Measurements from ENCODE around the gene B4GALT2.

Gene B4GALT2, protein sequence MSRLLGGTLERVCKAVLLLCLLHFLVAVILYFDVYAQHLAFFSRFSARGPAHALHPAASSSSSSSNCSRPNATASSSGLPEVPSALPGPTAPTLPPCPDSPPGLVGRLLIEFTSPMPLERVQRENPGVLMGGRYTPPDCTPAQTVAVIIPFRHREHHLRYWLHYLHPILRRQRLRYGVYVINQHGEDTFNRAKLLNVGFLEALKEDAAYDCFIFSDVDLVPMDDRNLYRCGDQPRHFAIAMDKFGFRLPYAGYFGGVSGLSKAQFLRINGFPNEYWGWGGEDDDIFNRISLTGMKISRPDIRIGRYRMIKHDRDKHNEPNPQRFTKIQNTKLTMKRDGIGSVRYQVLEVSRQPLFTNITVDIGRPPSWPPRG

DNA sequence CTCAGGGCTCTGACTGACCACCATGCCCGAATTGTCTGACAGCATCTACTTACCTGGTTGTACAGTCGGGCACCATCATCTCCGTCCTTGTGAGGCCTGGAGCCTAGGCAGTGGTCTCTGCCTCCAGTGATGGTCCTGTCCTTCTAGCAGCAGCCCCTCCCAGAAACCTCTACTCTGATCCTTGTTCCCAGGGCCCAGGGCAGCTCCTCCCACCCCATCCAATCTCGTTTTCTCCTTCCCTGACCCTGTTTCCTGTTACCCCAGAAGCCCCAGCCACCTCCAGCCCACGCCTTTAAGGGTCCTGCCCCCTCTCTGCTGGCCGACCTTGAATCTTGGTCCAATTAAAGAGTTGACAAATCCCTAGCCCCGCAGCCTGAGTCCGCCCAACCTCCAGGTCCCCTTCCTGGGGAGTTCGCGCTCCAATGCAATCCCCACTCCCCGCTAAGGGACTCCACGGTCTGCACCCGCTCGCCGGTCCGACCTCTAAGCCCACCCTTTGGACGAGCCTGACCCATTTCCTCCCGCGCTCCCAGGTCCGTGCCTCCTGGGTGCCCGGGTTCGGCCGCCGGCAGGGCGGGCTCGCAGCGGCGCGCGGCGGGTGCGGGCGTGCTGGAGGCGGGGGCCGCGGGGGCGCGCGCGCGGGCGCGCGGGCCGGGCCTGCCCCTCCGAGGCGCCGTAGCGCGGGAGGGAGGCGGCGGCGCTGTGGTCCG, at the start of gene B4GALT2:
B4GALT2 (plus strand) TSS at position 660 of the 710 bp plus-strand sequence. CDS start 1,951 bp downstream, outside the sequence.
- peak; percentile 77 for DNase-seq

DNA sequence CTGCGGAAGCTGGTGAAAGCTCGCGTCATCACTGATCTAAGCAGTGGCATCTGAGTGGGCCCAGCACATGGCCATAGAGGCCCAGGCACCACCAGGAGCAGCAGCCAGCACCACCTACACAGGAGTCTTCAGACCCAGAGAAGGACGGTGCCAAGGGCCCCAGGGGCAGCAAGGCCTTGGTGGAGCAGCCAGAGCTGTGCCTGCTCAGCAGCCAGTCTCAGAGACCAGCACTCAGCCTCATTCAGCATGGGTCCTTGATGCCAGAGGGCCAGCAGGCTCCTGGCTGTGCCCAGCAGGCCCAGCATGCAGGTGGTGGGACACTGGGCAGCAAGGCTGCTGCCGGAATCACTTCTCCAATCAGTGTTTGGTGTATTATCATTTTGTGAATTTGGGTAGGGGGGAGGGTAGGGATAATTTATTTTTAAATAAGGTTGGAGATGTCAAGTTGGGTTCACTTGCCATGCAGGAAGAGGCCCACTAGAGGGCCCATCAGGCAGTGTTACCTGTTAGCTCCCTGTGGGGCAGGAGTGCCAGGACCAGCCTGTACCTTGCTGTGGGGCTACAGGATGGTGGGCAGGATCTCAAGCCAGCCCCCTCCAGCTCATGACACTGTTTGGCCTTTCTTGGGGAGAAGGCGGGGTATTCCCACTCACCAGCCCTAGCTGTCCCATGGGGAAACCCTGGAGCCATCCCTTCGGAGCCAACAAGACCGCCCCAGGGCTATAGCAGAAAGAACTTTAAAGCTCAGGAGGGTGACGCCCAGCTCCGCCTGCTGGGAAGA, 48.7 kb upstream of the B4GALT2 start:
- DNase-seq, result peak; percentile 65

DNA sequence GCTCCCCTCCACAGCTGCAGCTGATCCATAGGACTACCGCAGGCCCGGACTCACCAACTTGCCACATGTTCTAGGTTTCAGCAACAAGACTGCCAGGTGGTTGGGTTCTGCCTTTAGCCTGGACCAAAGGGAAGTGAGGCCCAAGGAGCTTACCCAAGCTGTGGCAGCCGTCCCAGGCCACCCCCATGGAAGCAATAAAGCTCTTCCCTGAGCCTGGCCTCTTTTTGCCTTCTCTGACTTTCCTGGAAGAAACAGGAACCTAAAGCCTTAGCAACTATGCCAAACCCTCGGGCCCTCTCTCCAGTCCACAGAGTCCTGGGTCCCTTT, 48.1 kb upstream of the B4GALT2 start:
- DNase-seq, result no peak

DNA sequence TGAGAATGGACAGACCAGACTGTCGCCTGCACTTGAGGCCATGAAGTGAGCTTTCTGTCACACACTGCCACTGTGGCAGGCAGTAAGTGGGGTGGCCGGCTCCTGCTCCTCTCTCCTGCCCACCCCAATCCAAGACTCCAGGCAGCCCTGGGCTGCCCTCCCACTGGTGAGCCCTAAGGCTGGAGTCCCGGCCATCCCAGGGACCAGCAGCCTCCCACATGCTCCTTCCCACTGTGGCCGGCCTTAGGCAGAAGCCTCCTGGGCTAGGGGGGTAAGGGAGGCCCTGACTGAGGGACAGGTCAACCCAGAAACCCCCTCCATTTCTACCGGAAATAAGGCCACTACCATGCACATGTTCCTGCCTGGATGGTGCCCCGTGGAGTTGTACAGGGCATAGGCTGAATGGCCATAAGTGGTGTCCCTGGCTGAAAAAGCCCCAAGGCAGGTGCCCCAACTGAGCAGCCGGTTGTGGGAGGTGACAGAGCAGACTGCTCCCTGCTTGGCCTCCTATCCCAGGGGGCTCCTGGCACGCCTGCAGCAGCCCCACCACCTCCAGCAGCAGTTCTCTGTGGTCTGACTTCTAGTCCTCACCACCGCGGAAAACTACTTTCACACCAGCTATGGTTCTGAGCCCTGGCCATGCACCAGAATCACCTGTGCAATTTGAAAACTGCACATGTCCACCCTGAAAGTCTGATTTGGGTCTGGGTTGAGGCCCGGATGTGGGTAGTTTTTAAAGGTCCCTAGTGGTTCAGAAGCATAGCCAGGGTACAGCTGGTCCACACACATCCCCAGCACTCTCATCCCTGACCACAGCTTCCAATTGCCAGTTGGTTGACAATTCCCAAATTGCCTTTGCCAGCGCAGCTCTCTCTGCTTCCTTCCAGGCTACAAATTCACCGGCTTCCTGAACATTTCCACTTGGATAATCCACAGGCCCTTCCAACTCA, 47.0 kb upstream of the B4GALT2 start:
- no peak for DNase-seq

DNA sequence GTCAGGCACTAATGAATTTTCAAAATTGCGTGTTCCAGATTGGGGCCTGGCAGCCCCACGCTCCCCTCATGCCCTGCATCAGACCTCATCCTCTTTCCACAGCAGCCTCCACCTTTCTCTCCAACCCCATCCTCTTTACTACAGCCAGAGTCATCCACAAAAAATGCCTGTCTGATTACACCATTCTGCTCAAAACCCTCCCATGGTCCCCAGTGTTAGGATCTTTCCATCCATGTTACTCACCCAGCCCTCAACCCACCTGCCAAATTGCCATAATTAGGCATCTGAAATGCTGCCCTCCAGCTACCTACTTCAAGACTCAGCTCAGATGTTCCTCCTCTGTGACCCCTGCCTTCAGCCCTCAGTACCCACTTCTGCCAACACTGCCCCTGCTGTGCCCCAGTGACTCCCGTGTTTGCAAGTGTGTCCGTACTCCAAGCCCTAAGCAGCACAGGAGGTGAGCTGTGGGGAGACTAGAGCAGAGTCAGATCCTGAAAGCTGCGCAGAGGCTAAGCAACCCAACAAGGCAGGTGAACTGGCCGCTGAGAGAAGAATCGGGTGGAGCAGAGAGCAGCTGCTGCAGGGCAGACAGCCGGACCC, 46.1 kb upstream of the B4GALT2 start:
- peak; percentile 65 for DNase-seq

DNA sequence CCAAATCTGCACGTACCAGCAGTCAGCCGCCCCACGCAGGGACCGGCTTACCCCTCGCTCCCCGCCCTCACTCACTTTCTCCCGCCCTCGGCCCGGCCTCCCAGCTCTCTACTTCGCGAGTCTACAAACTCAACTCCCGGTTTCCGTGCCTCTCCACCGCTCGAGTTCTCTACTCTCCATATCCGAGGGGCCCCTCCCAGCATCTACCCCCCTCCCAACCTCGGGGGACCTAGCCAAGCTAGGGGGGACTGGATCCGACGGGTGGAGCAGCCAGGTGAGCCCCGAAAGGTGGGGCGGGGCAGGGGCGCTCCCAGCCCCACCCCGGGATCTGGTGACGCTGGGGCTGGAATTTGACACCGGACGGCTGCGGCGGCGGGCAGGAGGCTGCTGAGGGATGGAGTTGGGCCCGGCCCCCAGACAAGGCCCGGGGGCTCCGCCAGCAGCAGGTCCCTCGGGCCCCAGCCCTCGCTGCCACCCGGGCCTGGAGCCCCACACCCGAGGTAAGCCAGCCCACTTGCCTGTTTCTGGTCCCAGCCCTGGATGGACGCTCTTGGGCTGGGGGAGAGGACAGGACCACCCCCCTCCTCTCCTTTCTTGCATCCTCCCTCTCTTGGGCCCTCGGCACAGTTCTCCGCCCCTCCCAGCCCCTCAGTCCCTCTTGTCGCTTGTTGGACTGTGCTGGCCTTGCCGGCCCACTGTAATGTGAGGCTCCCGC, 45.5 kb upstream of the B4GALT2 start, which contains the start of gene ARTN:
ARTN (plus strand) TSS at position 416 of the 715 bp plus-strand sequence. CDS start 1,856 bp downstream, outside the sequence.
- peak; percentile 71 for DNase-seq

DNA sequence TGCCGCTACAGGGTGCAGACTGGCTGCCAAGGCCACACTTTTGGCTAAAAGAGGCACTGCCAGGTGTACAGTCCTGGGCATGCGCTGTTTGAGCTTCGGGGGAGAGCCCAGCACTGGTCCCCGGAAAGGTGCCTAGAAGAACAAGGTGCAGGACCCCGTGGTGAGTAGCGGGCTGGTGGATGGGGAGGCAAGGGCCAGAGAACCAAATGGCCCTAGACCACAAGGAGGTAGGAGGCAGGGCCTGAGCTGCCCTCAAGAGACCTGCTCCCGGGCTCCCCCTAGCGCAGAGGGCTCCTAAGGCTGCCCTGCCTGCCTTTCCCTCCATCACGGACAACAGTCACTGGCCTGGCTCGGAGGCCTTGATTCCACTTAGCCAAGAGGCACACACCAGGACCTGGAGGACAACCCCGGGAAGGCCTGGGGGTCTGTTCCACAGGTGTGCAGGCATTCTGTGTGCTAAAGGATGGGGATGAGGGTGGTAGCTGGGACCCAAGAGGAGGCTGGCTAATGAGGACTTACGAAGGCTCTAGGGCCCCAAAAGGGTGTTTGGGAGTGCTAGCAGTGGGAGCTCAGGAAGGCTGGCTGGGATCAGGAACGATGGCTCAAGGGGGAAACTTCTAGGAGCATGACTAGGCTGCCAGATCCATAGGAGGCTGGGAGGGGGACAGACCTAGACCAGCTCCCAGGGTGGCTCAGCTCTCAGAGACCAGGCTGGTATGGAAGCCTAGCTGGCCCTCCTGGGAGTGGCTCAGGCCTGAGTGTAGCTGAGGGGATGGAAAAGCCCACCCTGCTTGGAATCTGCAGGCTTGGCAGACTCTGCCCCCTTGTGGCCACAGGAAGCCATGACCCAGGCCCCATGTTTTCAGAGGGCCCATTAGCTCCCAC, 44.7 kb upstream of the B4GALT2 start:
- DNase-seq, result peak; percentile 91

DNA sequence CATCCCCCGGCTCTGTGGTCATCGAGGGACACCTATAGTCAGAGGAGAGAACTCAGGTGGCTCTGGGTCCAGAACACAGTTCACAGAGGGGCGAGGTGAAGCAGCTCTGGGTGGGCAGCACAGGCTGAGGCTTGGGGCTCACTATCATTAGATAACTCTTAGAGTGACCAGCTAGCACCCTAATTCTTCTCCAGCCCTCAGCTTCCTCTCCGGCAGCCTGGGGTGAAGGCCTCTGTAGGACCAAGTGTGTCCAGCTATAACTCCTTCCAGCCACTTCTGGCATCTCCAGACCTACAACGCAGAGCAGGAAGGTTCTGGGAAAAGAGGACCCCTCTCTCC, 44.1 kb upstream of the B4GALT2 start:
- DNase-seq, result no peak

DNA sequence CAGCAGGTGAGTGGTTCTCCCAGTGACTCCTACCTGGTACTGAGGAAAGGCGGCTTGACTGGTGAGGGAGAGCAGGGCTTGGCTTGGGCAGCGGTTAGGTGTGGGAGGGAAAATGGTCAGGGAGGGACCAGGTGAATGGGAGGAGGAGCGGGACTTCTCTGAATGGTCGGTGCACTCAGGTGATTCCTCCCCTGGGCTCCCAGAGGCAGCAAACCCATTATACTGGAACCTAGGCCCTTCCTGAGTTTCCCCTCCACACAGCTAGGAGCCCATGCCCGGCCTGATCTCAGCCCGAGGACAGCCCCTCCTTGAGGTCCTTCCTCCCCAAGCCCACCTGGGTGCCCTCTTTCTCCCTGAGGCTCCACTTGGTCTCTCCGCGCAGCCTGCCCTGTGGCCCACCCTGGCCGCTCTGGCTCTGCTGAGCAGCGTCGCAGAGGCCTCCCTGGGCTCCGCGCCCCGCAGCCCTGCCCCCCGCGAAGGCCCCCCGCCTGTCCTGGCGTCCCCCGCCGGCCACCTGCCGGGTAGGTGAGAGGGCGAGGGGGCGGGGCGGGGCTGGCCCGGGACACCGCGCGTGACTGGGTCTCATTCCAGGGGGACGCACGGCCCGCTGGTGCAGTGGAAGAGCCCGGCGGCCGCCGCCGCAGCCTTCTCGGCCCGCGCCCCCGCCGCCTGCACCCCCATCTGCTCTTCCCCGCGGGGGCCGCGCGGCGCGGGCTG, 43.1 kb upstream of the B4GALT2 start:
- DNase-seq, result peak; percentile 95

DNA sequence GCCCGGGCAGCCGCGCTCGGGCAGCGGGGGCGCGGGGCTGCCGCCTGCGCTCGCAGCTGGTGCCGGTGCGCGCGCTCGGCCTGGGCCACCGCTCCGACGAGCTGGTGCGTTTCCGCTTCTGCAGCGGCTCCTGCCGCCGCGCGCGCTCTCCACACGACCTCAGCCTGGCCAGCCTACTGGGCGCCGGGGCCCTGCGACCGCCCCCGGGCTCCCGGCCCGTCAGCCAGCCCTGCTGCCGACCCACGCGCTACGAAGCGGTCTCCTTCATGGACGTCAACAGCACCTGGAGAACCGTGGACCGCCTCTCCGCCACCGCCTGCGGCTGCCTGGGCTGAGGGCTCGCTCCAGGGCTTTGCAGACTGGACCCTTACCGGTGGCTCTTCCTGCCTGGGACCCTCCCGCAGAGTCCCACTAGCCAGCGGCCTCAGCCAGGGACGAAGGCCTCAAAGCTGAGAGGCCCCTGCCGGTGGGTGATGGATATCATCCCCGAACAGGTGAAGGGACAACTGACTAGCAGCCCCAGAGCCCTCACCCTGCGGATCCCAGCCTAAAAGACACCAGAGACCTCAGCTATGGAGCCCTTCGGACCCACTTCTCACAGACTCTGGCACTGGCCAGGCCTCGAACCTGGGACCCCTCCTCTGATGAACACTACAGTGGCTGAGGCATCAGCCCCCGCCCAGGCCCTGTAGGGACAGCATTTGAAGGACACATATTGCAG, 42.4 kb upstream of the B4GALT2 start:
- DNase-seq, result peak; percentile 84

DNA sequence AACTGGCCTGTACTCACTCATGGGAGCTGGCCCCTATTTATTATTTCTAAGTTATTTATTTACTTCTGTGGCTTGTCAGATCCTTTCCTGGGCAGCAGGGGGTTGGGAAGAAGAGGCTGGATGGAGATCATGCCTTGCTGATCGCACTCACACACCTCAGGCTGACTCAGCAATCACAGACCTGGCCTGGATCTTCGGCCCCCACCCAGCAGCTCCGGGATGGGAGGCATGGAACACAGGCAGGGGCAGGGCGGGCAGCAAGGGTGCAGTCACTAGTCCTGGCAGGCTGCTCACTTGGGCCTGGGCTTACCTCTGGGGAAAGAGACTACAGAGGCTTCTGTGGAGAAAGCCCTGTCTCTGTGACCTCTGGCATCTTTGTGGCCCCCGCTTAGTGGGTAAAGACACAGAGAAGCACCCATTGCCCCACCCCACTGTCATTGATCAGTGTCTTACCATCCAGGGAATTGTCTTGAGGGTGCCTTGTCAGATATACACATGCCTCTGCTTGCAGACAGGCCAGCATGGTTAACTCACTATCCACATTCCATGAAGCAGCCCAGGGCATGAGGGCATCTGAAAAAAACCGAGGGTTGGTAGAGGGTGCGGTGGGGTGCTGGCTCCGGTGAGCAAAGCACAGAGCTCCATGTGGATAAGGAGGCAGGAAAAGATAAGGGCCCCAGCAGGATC, 41.7 kb upstream of the B4GALT2 start:
- DNase-seq, result no peak

DNA sequence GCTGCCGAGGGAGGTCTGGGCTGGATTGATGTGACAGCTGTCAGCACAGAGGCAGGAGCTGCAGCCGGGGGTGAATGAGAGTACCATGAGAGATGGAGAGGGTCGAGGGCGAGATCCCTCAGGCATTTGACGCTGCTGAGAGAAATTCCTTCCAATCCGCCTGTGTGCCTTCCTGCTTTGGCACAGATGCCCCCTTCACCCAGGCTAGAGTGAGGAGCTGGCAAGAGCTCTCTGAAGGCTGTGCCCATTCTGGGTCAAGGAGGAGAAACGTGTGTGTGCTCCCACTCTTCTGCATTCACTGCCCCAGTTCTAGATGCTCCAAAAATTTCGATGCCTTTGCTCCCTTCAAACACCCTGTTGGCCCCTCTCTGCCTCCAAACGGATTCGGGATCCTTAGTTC, 40.6 kb upstream of the B4GALT2 start:
- no peak for DNase-seq

DNA sequence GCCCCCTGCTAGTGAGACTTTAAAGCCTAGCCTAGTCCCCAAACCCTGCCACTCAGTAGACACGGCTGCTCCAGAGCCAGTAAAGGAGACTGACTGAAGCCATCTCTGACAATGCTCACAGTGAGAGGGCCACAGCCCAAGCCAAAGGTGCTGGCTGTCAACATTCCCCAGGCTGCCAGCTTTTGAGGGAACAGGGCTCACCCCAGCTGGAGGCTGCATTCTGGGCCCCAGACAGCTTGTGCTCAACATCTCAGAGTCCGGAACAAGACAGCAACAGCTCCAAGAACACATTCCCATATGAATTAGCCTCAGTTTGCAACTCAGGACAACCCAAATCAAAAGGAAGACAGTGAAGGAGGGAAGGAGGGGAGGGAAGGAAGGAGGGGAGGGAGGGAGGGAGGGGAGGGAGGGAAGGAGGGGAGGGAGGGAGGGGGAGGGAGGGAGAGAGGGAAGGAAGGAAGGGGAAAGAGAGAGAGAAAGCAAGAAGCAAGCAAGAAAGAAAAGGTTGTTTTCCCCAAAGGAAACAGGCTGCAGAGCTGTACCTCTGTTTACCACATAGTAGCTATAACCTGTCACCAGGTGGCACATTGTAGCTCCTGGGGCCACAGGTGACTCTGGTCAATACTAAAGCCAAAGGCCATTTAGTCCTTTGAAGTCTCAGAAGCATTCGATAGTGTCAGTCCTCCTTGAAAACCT, 40.0 kb upstream of the B4GALT2 start:
- no peak for DNase-seq

DNA sequence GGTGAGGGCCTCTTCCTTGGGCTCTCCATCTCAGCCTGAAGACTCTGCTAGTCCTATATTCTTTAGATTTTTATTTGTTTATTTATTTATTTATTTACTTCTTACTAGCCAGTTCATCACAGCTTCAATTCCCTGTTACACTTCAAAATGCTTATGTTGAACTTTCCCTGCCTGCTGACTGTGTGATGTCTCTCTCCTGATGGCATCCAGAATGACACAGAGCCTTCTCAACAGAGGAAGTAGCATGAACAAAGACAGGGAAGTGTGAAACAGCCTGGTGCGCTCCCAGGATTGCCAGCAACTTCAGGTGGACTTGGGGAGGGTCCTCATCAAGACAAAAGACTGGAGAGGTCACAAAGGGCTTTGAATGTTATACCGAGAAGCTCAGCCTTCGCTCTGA, 36.6 kb upstream of the B4GALT2 start:
- DNase-seq, result no peak

DNA sequence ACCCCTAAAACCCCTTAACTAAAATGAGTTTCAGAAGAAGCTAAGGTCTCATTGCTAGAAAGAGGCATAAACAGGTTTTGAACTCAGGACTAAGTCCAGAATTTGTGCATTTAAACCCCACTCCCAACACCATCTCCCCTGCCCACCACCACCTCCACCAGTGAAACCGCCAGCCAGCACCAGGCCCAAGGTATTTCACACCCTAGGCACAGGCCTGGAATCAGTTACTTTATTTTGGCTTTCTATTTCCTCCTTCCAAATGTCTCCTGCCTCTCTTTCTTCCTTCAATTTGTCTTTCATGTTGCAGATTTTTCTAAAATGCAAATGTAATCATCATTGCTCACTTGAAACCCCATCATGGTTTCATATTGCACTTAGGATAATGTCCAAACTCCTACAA, 34.1 kb upstream of the B4GALT2 start:
- no peak for DNase-seq

DNA sequence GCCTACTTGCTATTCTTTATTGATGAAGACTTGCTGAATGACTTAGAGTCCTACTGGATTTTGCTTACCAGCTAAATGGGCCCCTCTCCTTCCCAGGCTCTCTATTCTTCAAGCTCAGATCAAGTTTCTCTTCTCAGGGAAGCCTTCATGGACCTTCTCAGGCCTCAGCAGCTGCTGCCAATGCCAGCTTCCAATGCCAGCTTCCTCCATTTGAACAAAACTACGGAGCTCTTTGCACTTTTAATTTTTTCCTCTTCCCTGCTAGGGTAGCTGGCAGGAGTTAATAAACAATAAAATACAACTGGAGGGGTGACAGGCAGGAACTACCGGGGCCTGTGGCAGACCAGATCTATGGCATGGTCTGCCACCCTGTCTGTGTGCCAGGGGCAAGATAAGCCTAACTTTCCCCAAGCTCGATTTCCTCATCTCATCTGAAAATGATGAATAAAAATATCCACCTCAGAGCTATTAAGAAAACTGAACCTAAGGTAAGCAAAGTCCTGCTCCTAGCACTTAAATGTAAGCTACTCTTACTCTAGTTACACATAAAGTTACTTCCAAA, 33.3 kb upstream of the B4GALT2 start:
- DNase-seq, result peak; percentile 31

Measured in DMS53 (cell line).